Loucy (cell line): ENCODE results near the gene KARS1.

ENCODE experiments used
- H2AFZ ChIP-seq: fragments of 200-600 bp; sonication (generic); 2 replicates; pipeline ENCODE4 v1.6.0; 2016; ENCODE audit warnings: antibody characterized with exemption, mild to moderate bottlenecking, low read length, moderate library complexity
- H3F3A ChIP-seq: fragments of 200-600 bp; 2 replicates; pipeline ENCODE4 v1.6.0; 2016; ENCODE audit warnings: antibody characterized with exemption, low read depth, mild to moderate bottlenecking
- H3K27me3 ChIP-seq: fragments of 200-600 bp; sonication (generic); 2 replicates; pipeline ENCODE4 v1.6.1; 2014; ENCODE audit warnings: low read length, mild to moderate bottlenecking; ENCODE audit not compliant: insufficient read depth, poor library complexity, severe bottlenecking
- H3K36me3 ChIP-seq: fragments of 200-600 bp; sonication (generic); 2 replicates; pipeline ENCODE4 v1.6.1; 2016; ENCODE audit warnings: low read length; ENCODE audit not compliant: insufficient read depth
- H3K4me1 ChIP-seq: fragments of 200-600 bp; sonication (generic); 2 replicates; pipeline ENCODE4 v1.5.1; 2014; ENCODE audit warnings: low read length, mild to moderate bottlenecking; ENCODE audit not compliant: insufficient read depth, poor library complexity, severe bottlenecking
- H3K4me2 ChIP-seq: fragments of 200-600 bp; sonication (generic); 2 replicates; pipeline ENCODE4 v1.6.0; 2014; ENCODE audit warnings: antibody characterized with exemption, low read length, low read depth, mild to moderate bottlenecking; ENCODE audit not compliant: poor library complexity, severe bottlenecking
- H3K4me3 ChIP-seq: fragments of 200-600 bp; sonication (generic); 2 replicates; pipeline ENCODE4 v1.5.1; 2014; ENCODE audit warnings: low read length, mild to moderate bottlenecking, mixed read lengths; ENCODE audit not compliant: poor library complexity, severe bottlenecking
- H3K79me2 ChIP-seq: fragments of 200-600 bp; sonication (generic); 2 replicates; pipeline ENCODE4 v1.6.1; 2014; ENCODE audit warnings: low read length; ENCODE audit not compliant: insufficient read depth
- H3K9ac ChIP-seq: fragments of 200-600 bp; sonication (generic); 2 replicates; pipeline ENCODE4 v1.6.0; 2014; ENCODE audit warnings: mild to moderate bottlenecking, low read depth, low read length, moderate library complexity; ENCODE audit not compliant: poor library complexity, severe bottlenecking
- H3K9me2 ChIP-seq: fragments of 200-600 bp; sonication (generic); replicated peaks from 2 replicates; pipeline ENCODE4 v1.6.1; 2016; ENCODE audit warnings: low read depth, low read length, mixed read lengths
- H3K9me3 ChIP-seq: fragments of 200-600 bp; sonication (generic); 2 replicates; pipeline ENCODE4 v1.6.1; 2014; ENCODE audit warnings: mild to moderate bottlenecking, antibody characterized with exemption, low read length, low read depth; ENCODE audit not compliant: insufficient read depth
- H4K20me1 ChIP-seq: fragments of 200-600 bp; sonication (generic); 2 replicates; pipeline ENCODE4 v1.6.0; 2014; ENCODE audit warnings: antibody characterized with exemption, low read length, mild to moderate bottlenecking; ENCODE audit not compliant: insufficient read depth, poor library complexity, severe bottlenecking
- EZH2phosphoT487 ChIP-seq: fragments of 200-600 bp; IDR thresholded peaks from 2 replicates; pipeline ENCODE4 v1.6.1; 2018; ENCODE audit warnings: antibody characterized with exemption, mild to moderate bottlenecking, moderate library complexity, borderline replicate concordance
- TF ChIP-seq, protein P1 (sequence below): fragments of 200-600 bp; sonication (generic); conservative IDR thresholded peaks from 2 replicates; pipeline ENCODE4 v1.5.1; 2014; ENCODE audit warnings: mild to moderate bottlenecking, antibody characterized with exemption, low read length

Gene KARS1

DNA sequence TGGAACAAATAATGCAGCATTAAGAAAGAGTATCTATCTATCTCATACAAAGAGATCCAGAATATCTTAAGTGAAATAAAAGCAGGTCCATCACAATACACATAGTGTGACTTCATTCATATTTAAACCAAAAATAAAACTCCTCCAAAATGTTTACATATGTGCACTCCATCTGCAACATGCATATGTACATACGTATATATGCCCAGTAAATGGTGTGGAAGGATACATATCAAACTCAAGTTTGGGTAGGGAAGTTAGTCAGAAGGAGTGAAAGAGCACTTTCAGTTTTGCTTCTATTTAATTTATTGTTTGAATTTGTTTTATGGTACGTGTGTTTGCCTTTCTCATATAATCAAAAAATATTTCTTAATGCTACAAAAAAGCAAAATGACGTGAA is 12.4 kb downstream of the KARS1 start:
- Histone ChIP-seq H3K36me3 (peaks cover 87% of the 10 kb centered on the region; the same call in 1 of the 2 replicates), H3K9ac (no peak overlapping the region), H3K9me3 (no peaks in the 10 kb centered on the region), H2AFZ (no peak overlapping the region), H4K20me1 (no peaks in the 10 kb centered on the region), H3F3A (no peaks in the 10 kb centered on the region), H3K79me2 (peaks cover 3% of the 10 kb centered on the region; the same call in 1 of the 2 replicates), H3K4me1 (no peaks in the 10 kb centered on the region), H3K27me3 (no peaks in the 10 kb centered on the region), H3K9me2 (no peaks in the 10 kb centered on the region), H3K4me3 (no peak overlapping the region), H3K4me2 (no peak overlapping the region)
- TF ChIP-seq, protein P1, sequence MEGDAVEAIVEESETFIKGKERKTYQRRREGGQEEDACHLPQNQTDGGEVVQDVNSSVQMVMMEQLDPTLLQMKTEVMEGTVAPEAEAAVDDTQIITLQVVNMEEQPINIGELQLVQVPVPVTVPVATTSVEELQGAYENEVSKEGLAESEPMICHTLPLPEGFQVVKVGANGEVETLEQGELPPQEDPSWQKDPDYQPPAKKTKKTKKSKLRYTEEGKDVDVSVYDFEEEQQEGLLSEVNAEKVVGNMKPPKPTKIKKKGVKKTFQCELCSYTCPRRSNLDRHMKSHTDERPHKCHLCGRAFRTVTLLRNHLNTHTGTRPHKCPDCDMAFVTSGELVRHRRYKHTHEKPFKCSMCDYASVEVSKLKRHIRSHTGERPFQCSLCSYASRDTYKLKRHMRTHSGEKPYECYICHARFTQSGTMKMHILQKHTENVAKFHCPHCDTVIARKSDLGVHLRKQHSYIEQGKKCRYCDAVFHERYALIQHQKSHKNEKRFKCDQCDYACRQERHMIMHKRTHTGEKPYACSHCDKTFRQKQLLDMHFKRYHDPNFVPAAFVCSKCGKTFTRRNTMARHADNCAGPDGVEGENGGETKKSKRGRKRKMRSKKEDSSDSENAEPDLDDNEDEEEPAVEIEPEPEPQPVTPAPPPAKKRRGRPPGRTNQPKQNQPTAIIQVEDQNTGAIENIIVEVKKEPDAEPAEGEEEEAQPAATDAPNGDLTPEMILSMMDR: no peak
- no peak for TF ChIP-seq EZH2phosphoT487

DNA sequence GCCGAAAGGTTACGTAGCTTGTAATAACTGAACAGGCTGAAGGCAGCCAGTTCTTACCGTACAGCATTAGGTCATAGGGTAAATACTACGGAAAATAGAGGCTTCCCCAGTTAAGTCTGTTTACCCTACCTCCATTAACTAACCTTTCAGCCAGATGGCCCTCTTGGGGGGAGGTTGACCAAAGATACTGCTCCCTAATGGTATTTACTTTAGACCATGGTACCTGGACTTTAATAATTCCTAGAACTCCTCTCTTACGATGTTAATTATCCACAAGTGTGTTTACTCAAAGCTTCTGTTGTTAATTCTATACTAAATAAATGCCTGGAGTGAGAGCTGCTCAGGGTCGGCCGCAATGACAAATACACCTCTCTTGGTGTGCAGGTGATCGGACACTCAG is 14.6 kb downstream of the KARS1 start:
- Histone ChIP-seq H3K4me1 (peaks cover 14% of the 10 kb centered on the region), H3K9me2 (no peaks in the 10 kb centered on the region), H4K20me1 (no peaks in the 10 kb centered on the region), H3K9me3 (no peaks in the 10 kb centered on the region), H3F3A (peaks cover 6% of the 10 kb centered on the region), H3K4me2 (no peak overlapping the region), H3K9ac (no peak overlapping the region), H2AFZ (no peak overlapping the region), H3K27me3 (no peaks in the 10 kb centered on the region), H3K4me3 (no peak overlapping the region), H3K36me3 (peaks cover 93% of the 10 kb centered on the region; the same call in 1 of the 2 replicates), H3K79me2 (no peaks in the 10 kb centered on the region)
- TF ChIP-seq, protein P1: no peak
- TF ChIP-seq EZH2phosphoT487: no peak

DNA sequence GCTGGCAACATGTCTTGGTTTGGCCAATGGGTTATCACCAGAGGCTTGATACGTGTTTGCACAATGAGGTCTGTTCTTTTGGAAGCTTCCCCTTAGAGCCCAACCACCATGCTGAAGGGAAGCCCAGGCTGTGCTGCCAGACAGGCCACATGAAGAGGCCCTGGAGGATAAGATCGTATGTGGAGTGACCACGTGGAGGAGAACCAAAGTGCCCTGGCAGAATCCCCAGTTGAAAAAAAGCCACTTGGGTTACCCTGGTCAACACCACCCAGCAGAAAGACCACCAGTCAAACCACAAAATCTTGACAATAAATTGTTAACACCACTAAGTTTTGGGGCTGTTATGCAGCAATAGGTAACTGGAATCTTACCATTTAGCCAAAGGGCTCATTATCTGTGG is 17.4 kb downstream of the KARS1 start:
- no peaks in the 10 kb centered on the region for H3K79me2 ChIP-seq
- H3K36me3 ChIP-seq: peaks cover 83% of the 10 kb centered on the region; the same call in 1 of the 2 replicates
- H3K4me2 ChIP-seq: no peak overlapping the region
- H4K20me1 ChIP-seq: peaks cover 5% of the 10 kb centered on the region
- no peak overlapping the region for H3K4me3 ChIP-seq
- H3K9me2 ChIP-seq: no peaks in the 10 kb centered on the region
- no peak for TF ChIP-seq EZH2phosphoT487
- TF ChIP-seq, protein P1: no peak
- H3K4me1 ChIP-seq: peaks cover 33% of the 10 kb centered on the region
- peaks cover 17% of the 10 kb centered on the region for H3F3A ChIP-seq
- H2AFZ ChIP-seq: no peak overlapping the region
- H3K9ac ChIP-seq: no peak overlapping the region
- H3K27me3 ChIP-seq: no peaks in the 10 kb centered on the region
- no peaks in the 10 kb centered on the region for H3K9me3 ChIP-seq
